Kidney epithelial cell (primary cell): ENCODE data around the gene TOB1. TPM values are rescaled to one million over a fixed set of nuclear protein-coding genes. Genes with fewer than 3 reads are reported as not detected.
"Not testable (repeated sequence)": the region's sequence is repeated elsewhere in the genome, so short reads cannot be mapped to it uniquely, and the experiment has no call there.

ENCODE experiments used
- DNase-seq: peaks from one replicate; pipeline ENCODE4 v3.0.0-alpha.2; 2010; ENCODE audit warnings: low read depth
- H3K27me3 ChIP-seq: 2 replicates; pipeline ENCODE4 v1.6.0; 2011; ENCODE audit warnings: low read length; ENCODE audit not compliant: control insufficient read depth, insufficient read depth
- H3K36me3 ChIP-seq: 2 replicates; pipeline ENCODE4 v1.5.1; 2011; ENCODE audit warnings: low read length; ENCODE audit not compliant: control insufficient read depth, insufficient read depth
- H3K4me3 ChIP-seq: 2 replicates; pipeline ENCODE4 v1.5.1; 2011; ENCODE audit warnings: low read depth, mild to moderate bottlenecking, control low read depth, low read length
- CTCF ChIP-seq: IDR thresholded peaks from 2 replicates; pipeline ENCODE4 v1.5.1; 2011; ENCODE audit warnings: mild to moderate bottlenecking, moderate library complexity, low read length, control low read depth, inconsistent platforms; ENCODE audit not compliant: insufficient read depth, poor library complexity, severe bottlenecking
- total RNA-seq: library from RNA; depleted of rRNA; stranded (reverse); fragments of >200 nt; gene quantifications from 2 replicates; pipeline ENCODE4 v1.2.3, GENCODE V29; 2015

Gene TOB1
- total RNA-seq, 1 donor from 2014 or later = 11.4 TPM

- no peaks in the 10 kb centered on the region for H3K36me3 ChIP-seq
- DNase-seq = no peak
- no peak overlapping the region for H3K4me3 ChIP-seq
- no peaks in the 10 kb centered on the region for H3K27me3 ChIP-seq
- no peak for TF ChIP-seq CTCF
Observed at GRCh38 chr17:50883850-50884438, 17.8 kb upstream of the TOB1 start.

- no peak for DNase-seq
- no peak for TF ChIP-seq CTCF
- no peaks in the 10 kb centered on the region for H3K27me3 ChIP-seq
- no peak overlapping the region for H3K4me3 ChIP-seq
- H3K36me3 ChIP-seq = no peaks in the 10 kb centered on the region
Observed at GRCh38 chr17:50882851-50883250, 16.7 kb upstream of the TOB1 start.

GRCh38 chr17:50881182-50881581 lies 15.0 kb upstream of the TOB1 start:
- no peaks in the 10 kb centered on the region for H3K27me3 ChIP-seq
- H3K36me3 ChIP-seq = no peaks in the 10 kb centered on the region
- no peak for TF ChIP-seq CTCF
- no peak for DNase-seq
- H3K4me3 ChIP-seq = no peak overlapping the region

- DNase-seq = no peak
- TF ChIP-seq CTCF = no peak
- Histone ChIP-seq H3K27me3 (no peaks in the 10 kb centered on the region), H3K4me3 (no peak overlapping the region), H3K36me3 (no peaks in the 10 kb centered on the region)
Observed at GRCh38 chr17:50879086-50879485, 12.9 kb upstream of the TOB1 start.

GRCh38 chr17:50877838-50878237 lies 11.7 kb upstream of the TOB1 start:
- Histone ChIP-seq H3K27me3 (no peaks in the 10 kb centered on the region), H3K4me3 (no peak overlapping the region), H3K36me3 (no peaks in the 10 kb centered on the region)
- no peak for TF ChIP-seq CTCF
- DNase-seq = no peak

- not testable (repeated sequence) for H3K4me3 ChIP-seq, DNase-seq, H3K27me3 ChIP-seq, H3K36me3 ChIP-seq
Observed at GRCh38 chr17:50877042-50877441, 10.9 kb upstream of the TOB1 start.
